AG09309 (cell line): ENCODE data around the gene FDX1.

Experiments
- DNase-seq: peaks from one replicate; pipeline ENCODE4 v3.0.0-alpha.2; 2010; ENCODE audit warnings: low read depth
- H3K4me3 ChIP-seq: 2 replicates; pipeline ENCODE4 v1.5.1; 2011; ENCODE audit warnings: mild to moderate bottlenecking, low read depth, low read length, moderate library complexity; ENCODE audit not compliant: control insufficient read depth
- CTCF ChIP-seq: IDR thresholded peaks from 2 replicates; pipeline ENCODE4 v1.5.1; 2011; ENCODE audit warnings: mild to moderate bottlenecking, low read depth, low read length, inconsistent platforms; ENCODE audit not compliant: insufficient read depth, control insufficient read depth; ENCODE audit errors: missing control alignments

Gene FDX1

DNA sequence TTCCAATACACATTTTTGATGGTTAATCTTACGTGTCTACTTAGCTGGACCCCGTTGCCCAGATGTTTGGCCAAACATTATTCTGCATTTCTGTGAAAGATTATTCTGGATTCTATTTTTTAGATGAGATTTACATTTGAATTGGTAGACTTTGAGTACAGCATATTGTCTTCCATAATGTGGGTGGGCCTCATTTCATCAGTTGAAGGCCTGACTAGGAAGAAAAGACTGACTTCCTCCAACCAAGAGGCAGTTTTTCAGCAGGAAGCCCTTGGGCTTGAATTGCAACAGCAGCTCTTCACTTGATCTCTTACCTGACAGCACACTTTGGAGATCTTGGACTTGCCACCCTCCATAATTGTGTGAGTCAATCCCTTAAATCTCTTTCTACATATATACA lies 58.7 kb downstream of the FDX1 start:
- TF ChIP-seq CTCF: no peak
- no peak for DNase-seq
- H3K4me3 ChIP-seq: no peak overlapping the region

GRCh38 chr11:110490886-110491285 lies 61.1 kb downstream of the FDX1 start:
- H3K4me3 ChIP-seq: no peak overlapping the region
- no peak for TF ChIP-seq CTCF
- no peak for DNase-seq

DNA sequence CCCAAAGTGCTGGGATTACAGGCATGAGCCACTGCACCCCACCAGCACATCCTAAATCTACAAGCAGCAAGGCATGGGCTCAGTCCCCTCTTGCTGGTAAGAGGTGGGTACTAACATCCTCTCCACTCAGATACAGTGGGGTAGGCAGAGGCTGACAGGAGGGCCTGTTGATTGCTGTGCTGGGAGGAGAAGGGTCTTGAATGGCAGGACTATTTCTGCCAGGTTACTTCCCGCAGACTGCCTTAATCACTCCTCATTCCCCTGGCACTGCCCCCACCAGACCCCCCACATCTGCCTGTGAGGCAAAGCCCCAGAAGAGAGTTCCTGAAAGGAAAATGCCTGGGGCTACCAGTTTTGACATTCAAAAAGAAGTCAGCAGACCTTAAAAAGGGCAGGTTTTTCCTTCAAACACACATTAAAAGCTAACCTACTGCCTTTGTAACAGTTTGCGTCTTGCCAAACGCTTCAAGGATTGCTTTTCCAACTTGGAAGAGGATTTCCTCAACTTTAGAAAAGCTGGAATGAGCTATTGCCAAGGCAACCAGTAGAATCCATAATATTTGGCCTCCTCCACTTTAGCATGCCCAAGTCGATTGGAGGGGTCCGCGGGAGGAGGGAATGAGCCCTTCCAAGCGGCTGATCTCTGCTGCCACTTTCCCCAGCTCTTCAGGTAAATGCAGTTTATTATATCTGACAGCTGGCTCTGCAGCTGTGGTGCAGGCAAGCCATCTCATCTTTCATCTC lies 62.0 kb downstream of the FDX1 start:
- no peak for DNase-seq
- H3K4me3 ChIP-seq: no peak overlapping the region
- TF ChIP-seq CTCF: no peak

- TF ChIP-seq CTCF: no peak
- no peak for DNase-seq
- no peak overlapping the region for H3K4me3 ChIP-seq
Measured at GRCh38 chr11:110492321-110492685, 62.6 kb downstream of the FDX1 start.

DNA sequence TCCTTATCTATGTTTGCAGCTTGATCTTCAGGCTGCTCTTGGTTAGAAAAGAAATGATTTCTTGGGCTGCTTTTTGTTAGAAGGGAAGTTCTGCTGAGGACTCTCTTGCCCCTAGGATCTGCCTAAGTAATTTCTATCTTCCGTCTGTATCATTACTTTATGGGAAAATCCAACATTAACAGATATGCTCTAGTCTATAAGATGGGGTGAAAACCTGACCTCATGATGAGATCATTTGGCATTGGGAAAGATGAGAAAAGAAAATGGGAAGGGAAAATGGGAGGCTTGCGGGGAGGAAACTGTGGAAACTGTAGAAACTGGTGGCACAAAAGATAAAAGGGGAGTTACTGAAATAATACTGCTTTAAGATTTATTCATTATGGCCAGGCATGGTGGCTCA lies 63.6 kb downstream of the FDX1 start:
- no peak for TF ChIP-seq CTCF
- DNase-seq: no peak
- no peak overlapping the region for H3K4me3 ChIP-seq

DNA sequence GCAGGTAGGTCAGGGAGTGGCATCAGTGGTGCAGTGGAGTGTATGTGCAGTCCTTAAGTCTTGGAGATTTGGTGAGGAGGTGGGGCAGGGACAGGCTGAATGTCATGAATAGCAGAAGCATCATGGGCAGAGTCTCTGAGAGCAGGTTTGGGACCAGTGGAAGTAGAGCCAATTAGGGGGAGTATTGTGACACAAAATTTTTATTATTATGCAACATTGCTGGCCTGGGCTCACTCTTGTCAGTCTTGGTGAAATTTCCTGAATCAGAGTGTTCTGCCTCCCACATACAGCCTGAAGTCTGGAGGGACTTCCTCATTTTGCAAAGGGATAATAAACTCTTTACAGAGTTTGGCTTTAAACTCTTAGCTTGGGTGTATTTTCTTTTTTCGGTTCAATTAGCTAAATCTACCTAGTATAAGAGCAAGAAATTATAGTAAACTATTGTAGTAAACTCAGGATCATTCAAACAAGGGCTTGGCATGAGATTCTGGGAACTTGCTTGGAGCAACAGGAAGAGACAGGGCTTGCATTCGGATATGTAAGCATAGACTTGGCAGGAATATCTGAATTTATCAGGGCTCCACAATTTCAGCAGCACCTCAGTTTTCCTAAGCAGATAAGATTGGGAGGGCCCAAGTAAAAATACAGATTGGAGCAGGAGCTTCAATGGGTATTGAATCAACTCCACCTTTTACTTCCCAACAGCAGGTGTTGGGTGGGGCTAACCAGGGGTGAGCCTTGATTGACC lies 67.7 kb downstream of the FDX1 start:
- no peak overlapping the region for H3K4me3 ChIP-seq
- no peak for DNase-seq
- TF ChIP-seq CTCF: no peak
